ENCODE data around the gene PTDSS2.

The PTDSS2 gene

DNA sequence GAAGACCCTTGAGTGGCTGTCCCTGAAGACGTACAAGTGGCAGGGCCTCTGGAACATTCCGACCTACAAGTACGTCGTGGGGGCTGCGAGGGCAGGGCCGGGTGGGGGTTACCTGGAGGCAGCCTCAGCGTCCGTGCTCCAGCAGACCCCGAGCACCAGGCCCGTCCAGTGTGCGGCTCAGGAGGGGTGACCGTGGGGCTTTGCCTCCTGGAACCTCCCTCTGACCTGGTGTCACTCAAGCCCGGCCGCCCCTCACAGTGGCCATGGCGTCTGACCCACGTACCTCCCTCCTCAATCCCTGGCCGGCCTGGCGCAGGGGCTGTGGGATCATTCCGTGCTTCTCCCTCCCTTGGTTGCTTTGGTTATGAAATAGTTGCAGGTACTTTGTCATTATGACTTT, 38.5 kb downstream of the PTDSS2 start:
- in situ Hi-C loops (cut with MboI; ENCODE audit: low sequenced_read_pairs) = no loop called here

DNA sequence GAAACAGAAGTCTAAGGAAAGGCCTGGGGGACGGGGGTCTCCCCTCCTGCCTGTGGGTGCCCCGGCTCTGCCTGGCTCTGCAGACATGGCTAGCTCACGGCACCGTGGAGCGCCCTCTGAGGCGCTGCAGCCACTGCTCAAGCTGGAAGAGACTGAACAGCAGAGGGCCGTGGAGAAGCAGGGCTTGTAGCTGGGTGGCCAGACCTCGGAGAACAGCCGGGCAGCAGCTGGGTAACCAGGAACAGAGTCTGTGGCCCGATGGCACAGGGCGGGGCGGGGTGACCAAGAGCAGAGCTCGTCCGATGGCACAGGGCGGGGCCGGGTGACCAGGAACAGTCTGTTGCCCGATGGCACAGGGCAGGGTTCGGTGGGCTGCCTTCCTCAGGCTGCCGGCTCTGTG, 38.9 kb downstream of the PTDSS2 start:
- in situ Hi-C loops (cut with MboI; ENCODE audit: low sequenced_read_pairs) = no loop called here

DNA sequence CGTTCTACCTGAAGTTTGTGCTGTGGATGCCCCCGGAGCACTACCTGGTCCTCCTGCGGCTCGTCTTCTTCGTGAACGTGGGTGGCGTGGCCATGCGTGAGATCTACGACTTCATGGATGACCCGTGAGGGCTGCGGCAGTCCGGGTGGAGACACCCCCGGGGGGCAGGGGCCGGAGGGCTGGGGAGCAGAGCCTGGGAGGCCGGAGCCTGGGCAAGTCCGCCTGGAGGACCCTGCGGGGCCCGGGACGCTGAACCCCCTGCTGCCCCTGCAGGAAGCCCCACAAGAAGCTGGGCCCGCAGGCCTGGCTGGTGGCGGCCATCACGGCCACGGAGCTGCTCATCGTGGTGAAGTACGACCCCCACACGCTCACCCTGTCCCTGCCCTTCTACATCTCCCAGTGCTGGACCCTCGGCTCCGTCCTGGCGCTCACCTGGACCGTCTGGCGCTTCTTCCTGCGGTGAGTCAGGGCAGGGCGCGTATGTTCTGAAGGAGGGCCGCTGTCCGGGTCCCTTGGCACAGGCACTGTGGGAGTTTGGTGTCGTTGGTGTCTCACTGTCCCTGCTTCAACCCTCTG, 39.6 kb downstream of the PTDSS2 start:
- in situ Hi-C loops (cut with MboI; ENCODE audit: low sequenced_read_pairs) = no loop called here

DNA sequence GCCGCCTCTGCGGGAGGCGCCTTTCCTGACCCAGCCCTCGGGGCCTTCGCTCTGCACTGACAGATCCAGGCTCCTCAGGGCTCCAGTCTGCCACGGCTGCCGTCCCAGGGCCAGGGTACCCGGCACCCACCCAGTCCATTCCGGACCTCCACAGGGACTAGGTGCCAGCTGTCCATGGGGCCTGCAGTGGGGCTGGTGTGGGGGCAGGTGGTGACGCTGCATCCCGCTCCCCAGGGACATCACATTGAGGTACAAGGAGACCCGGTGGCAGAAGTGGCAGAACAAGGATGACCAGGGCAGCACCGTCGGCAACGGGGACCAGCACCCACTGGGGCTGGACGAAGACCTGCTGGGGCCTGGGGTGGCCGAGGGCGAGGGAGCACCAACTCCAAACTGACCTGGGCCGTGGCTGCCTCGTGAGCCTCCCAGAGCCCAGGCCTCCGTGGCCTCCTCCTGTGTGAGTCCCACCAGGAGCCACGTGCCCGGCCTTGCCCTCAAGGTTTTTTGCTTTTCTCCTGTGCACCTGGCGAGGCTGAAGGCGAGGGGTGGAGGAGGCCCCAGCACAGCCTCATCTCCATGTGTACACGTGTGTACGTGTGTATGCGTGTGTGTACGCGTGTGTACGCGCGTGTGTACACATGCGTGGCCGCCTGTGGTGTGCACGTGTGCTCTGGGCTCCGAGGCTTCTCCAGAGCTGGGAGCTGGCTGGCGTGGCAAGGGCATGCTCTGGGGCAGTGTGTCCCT, 40.3 kb downstream of the PTDSS2 start:
- in situ Hi-C loops (cut with MboI; ENCODE audit: low sequenced_read_pairs) = no loop called here

DNA sequence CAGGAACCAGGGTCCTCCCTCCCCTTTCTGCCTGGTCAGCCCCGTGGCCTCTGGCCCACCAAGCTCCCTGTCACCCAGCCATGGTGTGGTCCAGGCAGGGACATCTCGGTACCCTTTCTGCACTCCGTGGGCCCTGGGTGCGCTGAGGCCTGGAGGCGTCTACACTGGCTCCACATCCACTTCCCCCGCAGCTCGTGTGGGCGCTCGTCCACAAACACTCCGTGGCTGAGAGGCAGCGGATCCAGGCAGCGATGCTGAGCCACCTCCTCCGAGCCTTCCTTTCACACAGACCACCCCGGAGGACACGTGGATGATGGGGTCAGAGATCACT, 40.8 kb downstream of the PTDSS2 start:
- in situ Hi-C loops (cut with MboI; ENCODE audit: low sequenced_read_pairs) = no loop called here

DNA sequence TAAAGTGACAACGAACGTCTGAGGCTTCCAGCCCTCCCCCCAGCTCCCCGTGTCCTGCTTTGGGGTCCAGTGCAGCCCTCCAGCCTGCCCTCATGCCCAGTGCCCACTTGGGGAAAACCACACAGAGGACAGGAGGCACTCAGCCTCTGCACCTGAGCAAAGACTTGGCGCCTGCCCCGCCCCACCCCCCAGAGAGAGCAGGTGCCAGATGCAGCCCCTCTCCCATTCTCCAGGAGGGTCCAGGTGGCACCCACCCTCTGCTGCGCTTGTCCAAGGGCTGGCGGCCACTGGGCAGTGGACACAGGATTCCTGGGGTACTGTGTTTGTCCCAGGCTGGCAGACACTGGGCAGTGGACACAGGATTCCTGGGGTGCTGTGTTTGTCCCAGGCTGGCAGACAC, 41.3 kb downstream of the PTDSS2 start:
- in situ Hi-C loops (cut with MboI; ENCODE audit: low sequenced_read_pairs) = no loop called here

DNA sequence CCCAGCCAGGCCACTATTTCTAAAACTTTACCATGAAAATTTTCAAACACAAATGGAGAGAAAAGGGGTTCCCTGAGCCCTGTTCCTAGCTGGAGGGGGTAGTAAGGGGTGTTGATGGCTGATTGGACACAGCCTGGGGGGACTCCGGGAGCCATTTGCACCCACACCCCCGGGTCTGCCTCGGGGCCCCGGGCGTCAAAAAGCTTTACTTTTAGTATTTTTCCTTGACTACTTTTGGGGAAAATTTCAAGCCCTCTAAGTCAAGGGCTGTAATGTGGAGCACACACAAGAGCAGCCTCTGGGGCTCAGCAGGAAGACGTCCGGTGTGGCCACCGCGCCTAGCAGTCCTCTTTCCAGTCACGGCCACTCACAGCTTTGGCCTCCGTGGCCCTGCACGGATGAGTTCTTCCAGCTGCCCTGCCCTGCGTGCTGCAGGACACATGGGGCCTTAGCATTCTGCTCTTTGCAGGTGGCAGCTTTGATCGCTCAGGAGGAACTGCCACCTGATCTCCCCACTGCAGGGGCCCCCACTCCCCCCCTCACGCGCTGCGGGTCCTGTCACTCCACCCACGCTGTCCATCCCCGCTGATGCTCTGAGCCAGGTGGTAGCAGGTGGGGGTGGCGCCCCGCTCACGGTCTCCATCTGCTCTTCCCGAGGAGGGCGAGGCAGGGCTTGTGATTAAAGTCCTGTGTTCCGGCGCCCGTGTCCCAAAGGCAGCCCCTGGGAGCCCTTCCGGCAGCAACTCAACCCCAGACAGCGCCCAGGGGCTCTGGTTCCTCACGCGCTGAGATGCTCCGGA, 42.5 kb downstream of the PTDSS2 start:
- in situ Hi-C loops (cut with MboI; ENCODE audit: low sequenced_read_pairs) = no loop called here

DNA sequence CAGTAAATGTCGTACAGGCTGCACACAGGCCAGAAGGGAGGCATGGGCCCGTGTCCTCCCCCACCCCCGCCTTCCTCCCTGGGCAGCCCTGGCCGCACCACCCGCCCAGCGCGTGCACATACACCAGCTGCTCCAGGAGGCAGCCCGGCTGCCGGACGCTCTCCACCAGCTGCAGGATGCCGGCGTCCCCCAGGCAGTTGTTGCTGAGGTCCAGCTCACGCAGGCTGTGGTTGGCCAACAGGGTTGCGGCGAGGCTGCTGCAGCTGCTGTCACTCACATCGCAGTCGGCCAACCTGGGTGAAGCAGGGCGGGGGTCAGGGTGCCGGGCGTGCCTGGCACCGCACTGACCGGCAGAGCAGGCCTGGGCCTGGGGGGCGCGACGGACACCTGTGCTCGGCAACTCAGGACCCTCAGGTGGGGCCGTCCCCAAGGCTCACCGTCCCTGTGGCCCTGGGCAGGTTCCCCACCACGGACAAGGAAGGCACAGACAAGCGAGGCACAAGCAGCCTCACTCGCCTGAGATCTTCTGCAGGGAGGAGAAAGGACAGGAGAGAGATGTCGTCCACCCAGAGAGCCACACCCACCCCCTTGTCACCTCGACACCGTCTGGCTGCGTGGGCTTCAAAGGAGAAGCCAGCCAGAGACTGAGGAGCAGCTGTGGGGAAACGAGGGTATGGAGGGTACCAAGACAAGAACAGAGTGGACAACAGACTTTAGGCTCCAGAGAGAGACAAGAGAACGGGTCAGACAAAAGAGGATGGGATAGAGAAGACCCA, 44.9 kb downstream of the PTDSS2 start:
- in situ Hi-C loops (cut with MboI; ENCODE audit: low sequenced_read_pairs) = no loop called here

DNA sequence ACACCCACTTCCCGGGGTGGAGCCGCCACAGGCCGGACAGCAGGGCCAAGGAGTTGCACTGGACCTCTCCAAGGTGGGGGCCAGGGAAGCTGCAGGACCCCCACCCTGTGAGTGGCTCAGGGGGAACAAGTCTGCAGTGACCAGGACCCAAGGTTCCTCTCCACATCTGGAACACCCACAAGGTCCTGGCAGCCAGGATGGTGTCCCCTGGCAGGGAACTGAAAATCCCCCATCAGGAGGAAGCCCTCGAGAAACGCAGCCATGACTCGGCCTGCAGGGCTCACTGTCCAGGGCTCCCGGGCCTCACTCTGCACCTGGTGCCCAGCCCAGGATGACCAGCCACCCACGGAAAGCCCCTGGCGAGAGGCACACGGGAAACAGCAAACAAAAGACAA, 45.5 kb downstream of the PTDSS2 start:
- in situ Hi-C loops (cut with MboI; ENCODE audit: low sequenced_read_pairs) = no loop called here

DNA sequence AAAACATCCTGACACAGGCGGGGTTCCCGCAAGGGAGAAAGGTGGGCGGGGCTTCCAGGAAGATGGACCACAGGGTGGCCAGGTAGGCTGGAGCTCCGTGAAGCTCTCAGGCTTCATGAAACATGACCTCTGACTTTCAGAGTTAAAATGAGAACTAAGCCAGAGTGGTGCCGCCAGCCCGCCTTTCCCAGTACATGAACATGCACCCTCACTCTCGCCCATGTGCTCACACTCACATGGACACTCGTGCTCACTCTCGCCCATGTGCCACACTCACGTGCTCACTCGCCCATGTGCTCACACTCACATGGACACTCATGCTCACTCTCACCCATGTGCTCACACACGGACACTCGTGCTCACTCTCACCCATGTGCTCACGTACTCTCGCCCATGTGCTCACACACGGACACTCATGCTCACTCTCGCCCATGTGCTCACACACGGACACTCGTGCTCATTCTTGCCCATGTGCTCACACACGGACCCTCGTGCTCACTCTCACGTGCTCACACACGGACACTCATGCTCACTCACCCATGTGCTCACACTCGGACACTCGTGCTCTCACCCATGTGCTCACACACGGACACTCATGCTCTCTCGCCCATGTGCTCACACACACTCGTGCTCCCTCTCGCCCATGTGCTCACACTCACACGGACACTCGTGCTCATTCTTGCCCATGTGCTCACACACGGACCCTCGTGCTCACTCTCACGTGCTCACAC, 46.9 kb downstream of the PTDSS2 start:
- in situ Hi-C loops (cut with MboI; ENCODE audit: low sequenced_read_pairs) = no loop called here

DNA sequence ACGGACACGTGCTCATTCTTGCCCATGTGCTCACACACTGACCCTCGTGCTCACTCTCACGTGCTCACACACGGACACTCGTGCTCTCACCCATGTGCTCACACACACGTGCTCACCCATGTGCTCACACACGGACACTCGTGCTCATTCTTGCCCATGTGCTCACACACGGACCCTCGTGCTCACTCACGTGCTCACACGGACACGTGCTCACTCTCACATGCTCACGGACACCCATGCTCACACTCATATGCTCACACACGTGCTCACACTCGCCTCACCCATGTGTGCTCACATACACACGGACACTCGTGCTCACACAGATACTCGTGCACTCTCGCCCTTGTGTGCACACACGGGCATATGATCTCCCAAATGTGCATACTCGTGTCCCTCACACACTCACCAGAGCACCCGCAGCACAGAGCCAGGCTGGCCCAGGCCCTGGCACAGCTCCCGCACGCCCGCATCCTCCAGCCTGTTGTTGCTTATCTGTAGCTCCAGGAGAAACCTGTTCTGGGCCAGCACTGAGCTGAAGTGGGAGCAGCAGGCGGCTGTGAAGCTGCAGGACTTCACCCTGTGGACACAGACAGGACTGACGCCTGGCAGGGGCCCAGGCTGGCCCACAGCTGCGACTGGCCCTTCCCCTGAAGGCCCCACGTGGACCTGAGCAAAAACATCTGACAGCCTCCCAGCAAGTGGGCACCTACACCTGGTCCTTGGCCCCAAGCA, 47.7 kb downstream of the PTDSS2 start:
- in situ Hi-C loops (cut with MboI; ENCODE audit: low sequenced_read_pairs) = no loop called here

DNA sequence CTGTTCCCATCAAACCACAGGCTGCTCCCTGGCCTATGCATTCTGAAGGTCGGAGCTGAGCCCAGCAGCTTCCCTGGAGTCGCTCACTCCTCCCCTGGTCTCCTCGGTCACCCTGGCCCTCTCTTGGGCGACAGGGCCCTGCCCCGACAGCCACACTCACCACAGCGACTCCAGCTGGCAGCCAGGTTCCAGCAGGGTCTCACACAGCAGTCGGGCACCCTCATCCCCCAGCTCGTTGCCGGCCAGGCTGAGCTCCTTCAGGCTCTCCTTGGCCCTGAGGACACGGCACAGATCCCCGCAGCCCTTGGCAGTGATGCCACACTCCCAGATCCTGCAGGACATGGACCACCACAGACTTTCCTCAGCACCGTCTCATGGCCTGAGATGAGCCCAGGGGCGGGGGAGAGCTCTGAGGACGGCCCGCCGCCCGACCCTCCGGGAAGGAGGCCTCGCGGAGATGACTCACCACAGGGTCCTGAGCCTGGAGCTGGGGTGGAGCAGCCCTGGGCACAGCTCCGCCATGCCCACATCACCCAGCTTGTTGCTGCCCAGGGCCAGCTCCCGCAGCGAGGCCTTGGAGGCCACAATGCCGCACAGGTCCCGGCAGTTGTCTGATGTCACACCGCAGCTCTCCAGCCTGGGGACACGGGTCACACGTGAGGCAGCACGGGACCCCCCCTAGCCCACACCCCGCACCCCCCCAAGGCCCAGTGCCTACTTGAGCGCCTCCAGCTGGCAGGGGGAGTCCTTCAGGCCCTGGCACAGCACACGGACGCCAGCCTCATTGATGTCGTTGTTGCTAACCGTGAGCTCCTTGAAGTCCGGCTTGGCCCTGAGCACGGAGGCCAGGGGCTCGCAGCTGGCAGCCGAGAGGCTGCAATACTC, 48.5 kb downstream of the PTDSS2 start:
- in situ Hi-C loops (cut with MboI; ENCODE audit: low sequenced_read_pairs) = no loop called here

DNA sequence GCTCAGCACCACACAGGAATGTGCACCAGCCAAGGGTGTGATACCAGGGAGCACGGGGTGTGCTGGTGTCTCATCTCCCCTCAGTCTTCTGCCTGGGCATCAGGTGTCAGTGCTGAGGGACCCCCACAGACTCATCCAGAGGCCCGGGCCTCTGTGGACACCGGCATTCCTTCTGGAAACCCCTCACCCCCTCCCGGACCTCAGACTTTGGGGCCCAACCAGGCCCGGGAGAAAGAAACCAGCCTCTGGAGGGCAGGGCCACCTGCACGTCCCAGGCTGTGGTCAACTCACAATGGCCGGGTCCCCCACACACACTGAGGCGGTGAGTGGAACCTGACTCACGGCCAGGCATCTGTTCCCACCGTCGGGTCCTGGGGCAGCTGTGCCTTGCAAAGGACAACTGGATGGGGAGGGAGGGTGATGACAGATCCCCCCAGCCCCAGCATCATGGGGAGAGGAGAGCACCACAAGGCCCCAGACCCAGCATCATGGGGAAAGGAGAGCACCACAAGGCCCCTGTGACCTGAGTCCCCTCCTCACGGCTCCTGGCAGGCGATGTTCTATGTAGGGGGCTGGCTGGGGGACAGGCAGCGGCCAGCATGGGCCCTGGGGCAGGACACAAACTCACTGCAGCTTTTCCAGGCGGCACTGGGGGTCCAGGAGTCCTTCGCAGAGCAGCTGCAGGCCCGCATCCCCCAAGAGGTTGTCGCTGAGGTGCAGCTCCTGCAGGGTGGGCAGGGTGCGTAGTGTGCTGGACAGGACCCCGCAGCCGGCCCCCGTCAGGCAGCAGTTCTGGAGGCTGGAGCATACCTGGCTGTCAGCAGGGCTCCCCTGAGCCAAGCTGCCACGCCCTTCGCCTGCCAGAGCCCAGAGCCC, 49.4 kb downstream of the PTDSS2 start:
- in situ Hi-C loops (cut with MboI; ENCODE audit: low sequenced_read_pairs) = no loop called here

DNA sequence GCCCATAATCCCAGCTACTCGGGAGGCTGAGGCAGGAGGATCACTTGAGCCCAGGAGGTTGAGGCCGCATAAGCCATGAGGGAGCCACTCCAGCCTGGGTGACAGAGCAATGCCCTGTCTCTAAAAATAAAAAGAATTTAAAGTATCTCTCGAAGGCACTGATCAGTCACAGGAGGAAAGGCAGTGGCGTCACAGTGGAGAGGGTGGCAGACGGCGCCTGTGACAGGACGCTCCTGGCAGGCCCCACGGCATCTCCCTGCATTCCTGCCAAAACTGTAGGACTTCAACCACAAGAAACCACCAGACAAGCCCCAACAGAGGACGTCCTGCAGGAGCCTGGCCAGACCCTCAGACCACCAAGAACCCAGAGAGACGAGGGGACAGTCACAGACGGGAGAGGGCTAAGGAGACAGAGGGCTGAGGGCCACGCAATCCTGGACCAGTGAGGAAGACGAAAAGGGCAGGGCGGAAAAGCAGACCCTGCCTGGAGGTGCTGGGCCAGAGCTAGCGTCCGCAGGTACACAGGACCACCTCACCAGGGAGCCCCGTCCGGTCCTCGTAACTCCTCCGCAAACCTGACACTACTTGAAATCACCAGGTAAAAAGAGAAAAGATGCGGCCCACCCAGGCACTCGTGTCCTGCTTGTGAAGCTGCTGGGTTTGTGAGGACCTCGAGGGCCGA, 51.1 kb downstream of the PTDSS2 start:
- in situ Hi-C loops (cut with MboI; ENCODE audit: low sequenced_read_pairs) = no loop called here

DNA sequence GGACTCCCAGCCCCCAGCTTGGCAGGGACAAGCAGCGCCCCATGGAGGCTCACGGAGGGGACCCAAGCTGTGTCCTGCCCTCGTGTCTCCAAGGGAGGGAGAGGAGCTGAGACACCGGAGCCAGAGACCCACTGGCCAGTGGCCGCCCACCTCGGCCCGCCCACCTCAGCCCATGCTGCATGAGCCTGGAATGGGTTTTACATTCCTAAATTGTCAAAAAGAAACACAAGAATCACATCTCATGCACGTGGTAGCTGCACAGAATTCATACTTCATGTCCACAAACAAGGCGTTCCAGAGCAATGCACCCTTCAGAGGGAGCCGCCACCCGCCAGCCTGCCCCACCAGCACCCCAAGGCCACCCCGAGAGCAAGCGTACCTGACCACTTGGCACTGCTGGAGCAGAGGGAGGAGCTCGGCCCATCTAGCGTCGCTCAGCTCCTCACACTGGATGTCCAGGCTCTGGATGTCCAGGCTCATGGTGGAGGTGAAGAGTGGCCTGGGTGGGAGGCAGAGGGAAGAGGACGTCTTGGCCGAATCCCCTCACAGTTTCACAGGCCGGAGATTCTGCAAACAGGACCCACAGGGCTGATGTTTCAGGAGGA, 51.7 kb downstream of the PTDSS2 start:
- in situ Hi-C loops (cut with MboI; ENCODE audit: low sequenced_read_pairs) = no loop called here

DNA sequence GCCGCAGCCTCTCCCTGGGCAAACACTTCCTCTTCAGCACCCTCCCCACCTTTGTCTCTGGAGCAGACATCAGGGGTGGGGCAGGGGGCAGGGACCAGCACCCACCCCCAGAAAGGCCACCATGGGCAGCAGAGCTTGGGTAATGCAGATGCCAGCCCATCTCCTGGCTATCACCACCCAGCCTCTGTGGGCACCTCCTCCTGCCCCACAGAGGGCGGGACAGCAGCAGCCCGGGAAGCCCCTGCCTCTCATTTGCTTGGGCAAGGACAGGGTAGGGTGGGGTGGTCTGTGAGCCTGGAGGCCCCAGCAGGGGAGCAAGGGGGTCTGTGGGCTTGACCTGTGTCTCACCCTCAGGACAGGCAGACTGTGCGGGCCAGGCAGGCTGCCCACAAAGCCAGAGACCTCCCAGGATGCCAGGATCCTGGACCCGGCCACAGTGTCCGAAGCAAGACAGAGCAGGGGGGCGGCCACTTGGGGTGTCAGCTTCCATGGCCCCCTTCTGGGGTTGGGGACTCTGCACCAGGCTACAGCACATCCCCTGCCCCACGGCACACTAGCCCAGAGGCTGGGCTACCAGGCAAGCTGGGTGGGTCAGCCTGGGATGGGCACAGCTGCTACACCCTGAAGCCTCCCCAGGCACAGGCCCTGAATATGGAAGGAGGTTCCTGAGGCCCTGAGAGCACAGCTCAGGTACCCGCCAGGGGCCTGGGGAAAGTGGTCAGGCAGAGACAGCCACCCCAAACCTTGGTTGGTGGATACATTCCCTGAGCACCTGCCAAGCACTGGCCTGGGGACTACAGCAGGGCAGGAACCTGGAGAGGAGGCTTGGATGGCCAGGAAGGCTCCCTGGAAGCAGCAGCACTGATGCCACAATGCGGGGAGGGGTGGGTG, 52.5 kb downstream of the PTDSS2 start:
- in situ Hi-C loops (cut with MboI; ENCODE audit: low sequenced_read_pairs) = no loop called here
